T-cell (primary cell): ENCODE measurements around the gene GADD45G. TPM values are rescaled to one million over a fixed set of nuclear protein-coding genes. Genes with fewer than 3 reads are reported as not detected.

Experiments used
- ATAC-seq, 4 experiments: fragments of 200-7000 bp in 3 of 4; fragments of 150-1000 bp in 1 of 4; cut with Tn5 transposase; replicated peaks in 1 of 4; 1 replicate in 3 of 4; 2 replicates in 1 of 4; pipeline ENCODE4 v1.10.0; 2021; ENCODE audit warnings: moderate library complexity in 3 of 4, mild to moderate bottlenecking in 2 of 4, moderate number of reproducible peaks in 1 of 4
- CTCF ChIA-PET, 2 donors: fragments of 300-600 bp; sonication (Branson Sonifier 250); formaldehyde crosslinking; loops; one replicate each; lab custom pipeline; 2022; ENCODE audit warnings: antibody characterized with exemption in 2 of 2; lab: Charles Lee
- POLR2A ChIA-PET, 2 donors: fragments of 300-600 bp; sonication (Branson Sonifier 250); formaldehyde crosslinking; loops; one replicate each; lab custom pipeline; 2022; ENCODE audit warnings: antibody characterized with exemption in 2 of 2; lab: Charles Lee
- DNase-seq, 35 experiments: peaks; one replicate each; pipeline versions ENCODE4 v3.0.0 to v3.0.0-alpha.2; 2013 to 2023
- H3K27ac ChIP-seq: one replicate; pipeline ENCODE4 v1.5.1; 2013; ENCODE audit warnings: low read length
- H3K27me3 ChIP-seq, 2 experiments: replicated peaks in 1 of 2; 1 replicate in 1 of 2; 2 replicates in 1 of 2; pipeline versions ENCODE4 v1.6.1 to v1.7.0; 2013; ENCODE audit warnings: low read length in 1 of 2, mixed read lengths in 1 of 2; ENCODE audit not compliant: control insufficient read depth in 2 of 2, insufficient read depth in 2 of 2; ENCODE audit errors: extremely low read depth in 1 of 2
- H3K36me3 ChIP-seq, 2 donors: 1 replicate in 1 of 2; 2 replicates in 1 of 2; pipeline versions ENCODE4 v1.6.1 to v1.7.0; 2013; ENCODE audit warnings: low read length in 1 of 2; ENCODE audit not compliant: control insufficient read depth in 2 of 2, insufficient read depth in 1 of 2; ENCODE audit errors: extremely low read depth in 1 of 2
- H3K4me1 ChIP-seq, 2 experiments: 1 replicate in 1 of 2; 2 replicates in 1 of 2; pipeline versions ENCODE4 v1.6.1 to v1.7.0; 2013; ENCODE audit warnings: low read length in 2 of 2, mixed read lengths in 1 of 2; ENCODE audit not compliant: insufficient read depth in 2 of 2, control insufficient read depth in 1 of 2; ENCODE audit errors: extremely low read depth in 1 of 2
- H3K4me3 ChIP-seq, 2 donors: 1 replicate in 1 of 2; 2 replicates in 1 of 2; pipeline versions ENCODE4 v1.5.1 to v1.7.0; 2013; ENCODE audit warnings: mild to moderate bottlenecking in 2 of 2, low read length in 1 of 2, moderate library complexity in 1 of 2; ENCODE audit not compliant: control insufficient read depth in 1 of 2; ENCODE audit errors: extremely low read depth in 1 of 2
- H3K9me3 ChIP-seq: 2 replicates; pipeline ENCODE4 v1.7.0; 2013
- H3K27ac Mint-ChIP-seq, 2 donors: one replicate each; pipeline ENCODE4 v1.8.0; 2020 to 2021; ENCODE audit warnings: mild to moderate bottlenecking in 2 of 2, mixed read lengths in 2 of 2
- H3K27me3 Mint-ChIP-seq, 2 donors: one replicate each; pipeline ENCODE4 v1.8.0; 2021 to 2022; ENCODE audit warnings: mixed read lengths in 2 of 2
- H3K36me3 Mint-ChIP-seq: one replicate; pipeline ENCODE4 v1.8.0; 2021; ENCODE audit warnings: mixed read lengths
- H3K4me1 Mint-ChIP-seq, 3 donors: one replicate each; pipeline ENCODE4 v1.8.0; 2020 to 2022; ENCODE audit warnings: mixed read lengths in 3 of 3, mild to moderate bottlenecking in 1 of 3
- H3K4me3 Mint-ChIP-seq, 3 donors: one replicate each; pipeline ENCODE4 v1.8.0; 2020 to 2022; ENCODE audit warnings: mild to moderate bottlenecking in 3 of 3, mixed read lengths in 3 of 3, moderate library complexity in 3 of 3
- H3K9me3 Mint-ChIP-seq, 3 donors: one replicate each; pipeline ENCODE4 v1.8.0; 2020 to 2022; ENCODE audit warnings: mixed read lengths in 3 of 3
- WGBS: methylation state at CpG from one replicate; pipeline ENCODE4 v1.1.5; 2013; ENCODE audit warnings: missing lambda C conversion rate; ENCODE audit not compliant: insufficient coverage; 5-methylcytosine and 5-hydroxymethylcytosine counted together
- total RNA-seq, 35 experiments: library from RNA in 6 of 35; stranded (reverse) in 6 of 35; fragments of 120-200 nt in 1 of 35; gene quantifications; one replicate each; pipeline versions ENCODE4 v1.2.1 to v1.2.4 and lab custom pipeline; 2013 to 2026

GADD45G gene
- total RNA-seq, 5 donors from 2014 or later (not counting 1 experiment from before 2014, with no cell fraction given): 6.0 to 8.8 (median 6.8) TPM

GRCh38 chr9:89619424-89620138, 14.8 kb downstream of the GADD45G start:
- CTCF ChIA-PET: no interaction called here
- H3K9me3 Mint-ChIP-seq: peaks cover 0 to 4% (median 0%) of the 10 kb centered on the region in 3 donors
- POLR2A ChIA-PET: no interaction called here
- no peak overlapping the region for H3K4me3 Mint-ChIP-seq
- DNase-seq (no peak), ATAC-seq (no peak)
- no peaks in the 10 kb centered on the region for H3K9me3 ChIP-seq
- H3K27ac ChIP-seq: no peak overlapping the region
- H3K36me3 ChIP-seq: no peaks in the 10 kb centered on the region
- H3K4me1 Mint-ChIP-seq: no peaks in the 10 kb centered on the region
- WGBS: 85% methylated on average over 2 of the region's 3 CpGs
- peaks cover 0 to 33% of the 10 kb centered on the region in 2 experiments for H3K27me3 ChIP-seq
- H3K27me3 Mint-ChIP-seq: no peaks in the 10 kb centered on the region
- H3K36me3 Mint-ChIP-seq: no peaks in the 10 kb centered on the region
- H3K4me1 ChIP-seq: no peaks in the 10 kb centered on the region
- H3K27ac Mint-ChIP-seq: no peak overlapping the region
- H3K4me3 ChIP-seq: no peak overlapping the region

DNA sequence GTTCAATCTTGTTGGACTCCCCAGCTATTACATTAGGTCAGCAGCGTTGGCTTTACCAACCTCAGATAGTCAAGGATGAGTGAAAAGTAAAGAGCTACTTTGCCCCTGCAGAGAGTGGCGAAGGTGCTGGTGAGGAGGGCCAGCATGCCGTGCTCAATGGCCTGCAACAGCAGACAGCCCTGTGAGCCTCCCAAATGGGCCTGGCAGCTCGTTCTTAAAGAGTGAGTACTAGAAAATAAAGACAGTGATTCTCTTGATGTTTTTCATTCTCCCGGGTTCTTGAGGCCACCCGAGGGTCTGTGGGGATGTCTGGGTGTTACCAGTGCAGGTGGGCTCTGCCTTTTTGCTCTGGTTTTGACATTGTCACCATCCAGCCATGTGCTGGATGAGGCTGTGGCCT, 16.2 kb downstream of the GADD45G start:
- no peak overlapping the region for H3K4me3 Mint-ChIP-seq
- H3K4me1 Mint-ChIP-seq: no peaks in the 10 kb centered on the region
- H3K36me3 Mint-ChIP-seq: no peaks in the 10 kb centered on the region
- no peak for ATAC-seq
- POLR2A ChIA-PET: no interaction called here
- WGBS: 92% methylated on average over 5 of the region's 6 CpGs
- Histone ChIP-seq H3K9me3 (no peaks in the 10 kb centered on the region), H3K4me3 (no peak overlapping the region), H3K4me1 (no peaks in the 10 kb centered on the region), H3K36me3 (no peaks in the 10 kb centered on the region), H3K27ac (no peak overlapping the region), H3K27me3 (peaks cover 0 to 32% of the 10 kb centered on the region in 2 experiments)
- H3K27me3 Mint-ChIP-seq: no peaks in the 10 kb centered on the region
- no peak for DNase-seq
- peaks cover 0 to 4% (median 0%) of the 10 kb centered on the region in 3 donors for H3K9me3 Mint-ChIP-seq
- no peak overlapping the region for H3K27ac Mint-ChIP-seq
- CTCF ChIA-PET: interaction anchor here (0.5 to 1.0 kb wide), 3 partner anchors 18 to 68 kb away, joined by 3 read pairs; no protein-coding TSS in a partner anchor

GRCh38 chr9:89621676-89622075, 16.9 kb downstream of the GADD45G start:
- no peaks in the 10 kb centered on the region for H3K27me3 Mint-ChIP-seq
- peaks cover 0 to 4% (median 0%) of the 10 kb centered on the region in 3 donors for H3K9me3 Mint-ChIP-seq
- Histone ChIP-seq H3K4me1 (no peaks in the 10 kb centered on the region), H3K27ac (no peak overlapping the region), H3K27me3 (peaks cover 0 to 27% of the 10 kb centered on the region in 2 experiments), H3K4me3 (no peak overlapping the region), H3K36me3 (no peaks in the 10 kb centered on the region), H3K9me3 (no peaks in the 10 kb centered on the region)
- ChIA-PET CTCF (interaction anchor here in 1 of 2 donors (0.6 kb wide), 1 partner anchor 170 kb away, joined by 7 read pairs; no protein-coding TSS in a partner anchor), POLR2A (no interaction called here)
- no peak overlapping the region for H3K27ac Mint-ChIP-seq
- 90% methylated on average over 3 of the region's 4 CpGs for WGBS
- no peaks in the 10 kb centered on the region for H3K36me3 Mint-ChIP-seq
- H3K4me1 Mint-ChIP-seq: no peaks in the 10 kb centered on the region
- DNase-seq: no peak
- no peak overlapping the region for H3K4me3 Mint-ChIP-seq
- no peak for ATAC-seq

GRCh38 chr9:89622933-89623861, 18.4 kb downstream of the GADD45G start:
- ATAC-seq (no peak), DNase-seq (no peak)
- Mint-ChIP-seq H3K36me3 (no peaks in the 10 kb centered on the region), H3K4me3 (no peak overlapping the region), H3K4me1 (no peaks in the 10 kb centered on the region), H3K27me3 (no peaks in the 10 kb centered on the region), H3K9me3 (peaks cover 0 to 4% (median 0%) of the 10 kb centered on the region in 3 donors), H3K27ac (no peak overlapping the region)
- H3K27ac ChIP-seq: no peak overlapping the region
- POLR2A ChIA-PET: no interaction called here
- WGBS: 82% methylated on average over 20 of the region's 20 CpGs
- H3K36me3 ChIP-seq: no peaks in the 10 kb centered on the region
- no peaks in the 10 kb centered on the region for H3K9me3 ChIP-seq
- CTCF ChIA-PET: interaction anchor here in 1 of 2 donors (0.5 kb wide), 1 partner anchor 173 kb away, joined by 4 read pairs; no protein-coding TSS in a partner anchor
- peaks cover 0 to 37% of the 10 kb centered on the region in 2 experiments for H3K27me3 ChIP-seq
- no peaks in the 10 kb centered on the region for H3K4me1 ChIP-seq
- no peak overlapping the region for H3K4me3 ChIP-seq

DNA sequence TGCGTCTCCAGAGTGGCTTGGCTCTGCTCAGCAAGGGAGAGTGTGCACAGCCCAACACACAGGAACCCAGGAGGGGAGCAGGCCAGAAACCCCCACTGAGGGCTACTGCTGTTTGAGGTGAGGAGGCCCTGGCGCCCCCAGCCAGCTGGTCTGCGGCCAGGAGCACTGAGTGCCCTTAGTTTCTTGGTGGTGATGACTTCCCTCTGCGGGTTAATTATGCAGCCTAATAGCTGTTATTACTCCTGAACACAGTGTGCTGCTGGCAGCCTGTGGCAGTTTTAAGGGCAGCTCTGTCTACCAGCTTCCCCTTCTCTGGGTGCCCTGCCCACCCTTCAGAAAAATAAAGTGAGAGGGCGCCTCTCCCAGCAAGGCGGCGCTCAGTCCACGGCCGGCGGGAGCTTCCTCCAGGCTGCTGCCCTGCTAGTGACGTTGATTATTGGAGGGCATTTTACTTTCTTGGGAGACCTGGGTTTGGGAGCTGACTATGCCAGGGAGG, 19.2 kb downstream of the GADD45G start:
- no peaks in the 10 kb centered on the region for H3K36me3 Mint-ChIP-seq
- CTCF ChIA-PET: interaction anchor here in 1 of 2 donors (0.5 kb wide), 1 partner anchor 173 kb away, joined by 4 read pairs; no protein-coding TSS in a partner anchor

More for the DNA sequence above, 19.2 kb downstream of the GADD45G start:
- DNase-seq (peak in 1 of 35 experiments; percentile 12), ATAC-seq (peak in 1 of 4 experiments; percentile 17)
- Histone ChIP-seq H3K4me3 (no peak overlapping the region), H3K9me3 (no peaks in the 10 kb centered on the region), H3K4me1 (no peaks in the 10 kb centered on the region), H3K27me3 (peaks cover 0 to 34% of the 10 kb centered on the region in 2 experiments), H3K36me3 (no peaks in the 10 kb centered on the region), H3K27ac (no peak overlapping the region)
- H3K27ac Mint-ChIP-seq: no peak overlapping the region
- H3K27me3 Mint-ChIP-seq: no peaks in the 10 kb centered on the region
- POLR2A ChIA-PET: no interaction called here
- no peaks in the 10 kb centered on the region for H3K9me3 Mint-ChIP-seq
- H3K4me3 Mint-ChIP-seq: no peak overlapping the region
- no peaks in the 10 kb centered on the region for H3K4me1 Mint-ChIP-seq
- 73% methylated on average over 4 of the region's 11 CpGs for WGBS
